HG03460 (cell line): ENCODE data around the gene ACOX3.
"Not testable (repeated sequence)": the region's sequence is repeated elsewhere in the genome, so short reads cannot be mapped to it uniquely, and the experiment has no call there.

ENCODE experiments used
- ATAC-seq: cut with Tn5 transposase; IDR thresholded peaks from one replicate; pipeline ENCODE4 v1.9.1; 2021; ENCODE audit not compliant: unreplicated experiment

Gene ACOX3

DNA sequence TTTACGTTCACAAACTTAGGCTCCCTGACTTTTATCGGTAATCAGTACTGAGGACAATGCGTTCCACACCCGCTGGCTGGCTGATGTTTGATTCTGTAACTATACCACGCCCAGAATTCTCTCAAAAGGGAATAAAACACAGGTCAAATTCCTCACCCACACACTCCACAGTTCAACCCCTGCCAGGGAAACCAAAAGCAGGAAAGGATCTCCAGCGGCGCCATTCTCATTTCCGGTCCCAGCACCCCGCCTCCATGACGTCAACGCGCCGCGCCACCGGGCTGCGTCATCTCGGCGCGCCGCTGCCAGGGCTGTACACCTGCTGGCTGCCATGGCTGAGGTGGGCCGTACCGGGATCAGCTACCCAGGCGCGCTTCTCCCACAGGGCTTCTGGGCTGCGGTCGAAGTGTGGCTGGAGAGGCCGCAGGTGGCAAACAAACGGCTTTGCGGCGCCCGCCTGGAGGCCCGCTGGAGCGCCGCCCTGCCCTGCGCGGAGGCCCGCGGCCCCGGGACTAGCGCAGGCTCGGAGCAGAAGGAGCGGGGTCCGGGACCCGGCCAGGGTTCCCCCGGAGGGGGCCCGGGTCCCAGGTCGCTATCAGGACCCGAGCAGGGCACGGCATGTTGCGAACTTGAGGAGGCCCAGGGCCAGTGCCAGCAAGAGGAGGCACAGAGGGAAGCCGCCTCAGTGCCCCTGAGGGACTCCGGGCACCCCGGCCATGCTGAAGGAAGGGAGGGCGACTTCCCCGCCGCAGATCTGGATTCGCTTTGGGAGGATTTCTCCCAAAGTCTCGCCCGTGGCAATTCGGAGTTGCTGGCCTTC, at the start of gene ACOX3, which contains the start of gene TRMT44:
Gene ACOX3, minus strand, starts transcription at position 232 of the 820 bp plus-strand sequence. CDS start 24,202 bp downstream, outside the sequence.
Gene TRMT44, plus strand, starts transcription at position 286 of the 820 bp plus-strand sequence. Its CDS starts 46 bp downstream, at position 332.
- ATAC-seq = peak; percentile 81

DNA sequence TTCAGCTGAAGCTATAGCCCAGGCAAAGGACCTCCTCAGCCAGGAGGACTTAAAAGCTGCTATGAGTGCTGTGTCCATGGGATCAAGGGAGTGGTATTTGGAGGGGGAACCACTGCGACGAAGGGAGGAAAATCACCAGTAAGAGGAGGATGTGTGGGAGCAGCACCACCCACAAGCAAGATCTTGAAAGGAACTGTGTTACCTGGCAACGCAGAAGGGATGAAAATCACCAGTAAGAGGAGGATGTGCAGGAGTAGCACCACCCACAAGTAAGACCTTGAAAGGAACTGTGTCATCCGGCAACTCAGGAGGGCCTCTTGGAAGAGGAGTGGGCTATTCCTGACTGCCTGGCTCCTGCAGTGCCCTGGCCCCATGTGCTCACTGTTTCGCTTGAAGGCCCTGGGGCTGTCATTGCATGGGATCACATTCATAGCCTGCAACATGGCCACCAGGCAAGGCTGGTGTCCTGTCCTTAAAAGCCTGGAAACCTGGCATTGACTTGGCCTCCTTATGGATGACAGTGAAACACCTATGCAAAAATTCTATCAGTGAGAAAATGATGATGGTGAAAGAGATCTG, 48.4 kb upstream of the ACOX3 start:
- no peak for ATAC-seq

DNA sequence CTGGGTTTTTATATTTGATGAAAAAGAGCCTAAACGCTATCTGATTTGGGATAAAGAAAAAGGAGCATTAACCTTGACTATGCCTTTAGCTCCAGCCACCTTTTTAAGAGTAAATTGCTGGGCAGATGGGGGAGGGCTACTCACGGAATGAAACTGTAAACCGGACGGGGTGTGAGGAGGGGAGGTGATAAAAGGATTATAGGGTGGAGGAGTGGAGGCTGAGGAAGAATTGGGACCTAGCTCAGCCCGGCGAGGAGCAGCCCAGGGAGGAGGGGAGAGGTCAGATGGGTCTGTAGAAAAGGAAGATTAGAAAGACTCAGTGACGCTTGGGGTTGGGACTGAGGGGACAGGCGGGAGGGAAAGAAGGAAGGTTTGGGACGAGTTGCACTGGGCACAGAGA, 46.1 kb upstream of the ACOX3 start:
- not testable (repeated sequence) for ATAC-seq

DNA sequence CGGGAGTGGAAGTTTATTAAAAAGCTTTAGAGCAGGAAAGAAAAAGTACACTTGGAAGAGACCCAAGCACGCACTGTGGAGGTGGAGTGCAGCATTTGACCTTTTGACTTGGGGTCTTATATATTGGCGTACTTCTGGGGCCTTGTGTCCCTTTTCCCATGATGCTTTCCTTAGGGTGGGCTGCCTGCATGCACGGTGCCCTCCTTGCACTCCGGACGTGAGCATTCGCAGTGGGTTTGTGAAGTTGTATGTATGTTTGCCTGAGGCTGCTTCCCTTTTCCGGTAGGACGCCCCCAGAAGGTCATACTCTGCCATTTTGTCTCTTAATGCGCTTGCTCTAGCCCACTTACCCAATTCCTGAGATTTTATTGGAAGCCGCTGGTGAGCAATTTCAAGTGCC, 39.7 kb upstream of the ACOX3 start:
- no peak for ATAC-seq

DNA sequence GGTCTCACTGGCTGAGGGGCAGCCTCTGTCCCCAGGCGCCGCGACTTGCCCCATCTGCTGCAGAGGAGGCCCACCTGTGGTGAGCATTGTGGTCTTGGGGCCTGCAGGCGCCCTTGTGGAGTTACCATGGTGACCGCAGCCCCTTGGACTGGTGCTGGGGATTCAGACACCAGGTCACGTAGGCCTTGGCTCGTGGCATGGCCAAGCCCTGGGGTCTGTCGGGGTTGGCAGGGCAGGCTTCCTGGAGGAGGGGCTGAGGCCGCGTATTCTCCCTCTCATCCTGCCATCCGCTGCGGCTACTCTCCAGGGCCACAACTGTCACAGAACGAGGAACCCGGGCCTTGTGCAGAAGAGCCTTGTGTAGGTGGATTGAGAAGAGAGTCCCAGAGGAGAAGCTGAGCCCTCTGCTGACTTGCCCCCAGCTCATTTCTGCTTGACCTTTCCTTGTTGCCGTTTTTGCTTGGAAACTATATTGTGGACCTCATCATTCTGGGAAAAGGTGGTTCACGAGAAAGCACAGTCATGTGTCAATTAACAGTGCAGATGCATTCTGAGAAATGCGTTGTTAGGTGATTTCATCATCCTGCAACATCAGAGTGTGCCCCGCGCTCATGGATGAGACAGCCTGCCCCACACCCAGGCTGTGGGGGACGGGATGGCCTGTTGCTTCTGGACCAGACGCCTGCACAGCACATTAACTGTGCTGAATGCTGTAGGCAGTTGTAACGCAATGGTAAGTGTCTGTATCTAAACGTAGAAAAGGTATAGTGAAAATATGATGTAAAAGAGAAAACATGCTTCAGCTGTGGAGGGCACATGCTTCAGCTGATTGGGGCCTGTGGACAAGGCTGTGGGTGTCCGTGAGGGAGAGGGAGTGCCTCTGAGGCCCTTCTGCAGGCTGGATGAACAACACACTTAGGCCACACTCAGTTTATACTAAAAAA, 38.5 kb upstream of the ACOX3 start:
- no peak for ATAC-seq

DNA sequence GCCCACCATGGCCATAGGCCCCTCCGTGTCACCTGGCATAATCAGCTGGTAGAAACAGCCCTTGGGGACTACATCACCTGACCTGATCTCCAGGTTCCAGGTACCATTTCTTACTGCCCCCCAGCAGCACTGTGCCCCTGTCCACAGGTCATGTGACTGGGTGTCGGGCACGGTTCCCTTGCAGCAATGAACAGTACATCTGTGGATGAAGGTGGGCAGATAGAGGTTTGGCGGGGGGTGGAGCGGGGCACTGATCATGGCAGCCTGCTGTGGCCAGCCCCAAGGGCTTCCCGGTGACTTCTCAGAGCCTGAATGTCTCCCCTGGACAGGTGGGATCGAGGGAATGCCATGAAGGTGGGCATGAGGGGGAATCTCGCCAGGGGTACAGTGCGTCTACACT, 37.8 kb upstream of the ACOX3 start:
- no peak for ATAC-seq

DNA sequence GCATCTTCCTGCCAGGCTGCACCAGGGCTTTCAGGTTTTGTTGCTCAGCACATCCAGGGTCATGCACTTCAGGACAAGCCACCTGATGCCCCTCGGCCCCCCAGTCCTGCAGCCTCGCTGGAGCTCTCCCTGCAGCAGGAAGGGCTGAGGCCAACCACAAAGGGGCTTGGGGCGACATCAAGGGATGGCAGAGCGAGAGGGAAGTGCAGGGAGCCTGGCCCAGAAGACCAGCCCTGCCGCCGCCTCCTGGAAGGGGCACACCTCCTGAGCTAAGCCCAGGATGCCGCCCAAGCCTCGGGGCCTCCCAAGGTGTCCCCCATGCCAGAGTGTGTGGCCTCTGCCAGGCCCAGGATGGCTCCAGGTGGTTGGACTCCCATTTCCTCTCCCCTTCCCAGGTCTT, 37.2 kb upstream of the ACOX3 start:
- ATAC-seq = no peak

DNA sequence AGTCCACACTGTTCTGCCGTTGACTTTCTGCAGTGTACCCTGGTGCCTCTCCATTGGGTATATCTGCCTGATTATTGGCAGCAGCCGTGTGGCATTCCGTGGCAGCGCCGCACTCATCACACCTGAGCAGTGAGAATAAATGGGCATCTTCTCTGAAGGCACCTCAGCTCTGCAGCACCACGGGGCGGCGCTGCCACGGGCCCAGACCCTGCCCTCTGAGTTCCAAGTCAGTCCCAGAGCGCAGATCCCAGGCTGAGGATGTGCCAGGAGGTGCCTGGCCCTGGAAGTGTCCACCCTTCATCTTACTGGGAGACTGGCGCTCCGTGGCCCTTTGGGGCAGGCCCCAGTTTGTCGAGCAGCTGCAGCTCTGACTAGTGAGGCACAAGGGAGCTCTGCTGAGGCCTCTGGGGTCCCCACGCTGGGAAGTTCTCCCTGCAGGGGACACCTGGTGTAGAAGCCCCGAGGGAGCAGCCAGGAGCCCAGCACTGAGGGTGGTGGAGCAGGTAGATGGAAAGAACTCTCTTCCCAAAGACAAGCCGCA, 36.6 kb upstream of the ACOX3 start:
- no peak for ATAC-seq

DNA sequence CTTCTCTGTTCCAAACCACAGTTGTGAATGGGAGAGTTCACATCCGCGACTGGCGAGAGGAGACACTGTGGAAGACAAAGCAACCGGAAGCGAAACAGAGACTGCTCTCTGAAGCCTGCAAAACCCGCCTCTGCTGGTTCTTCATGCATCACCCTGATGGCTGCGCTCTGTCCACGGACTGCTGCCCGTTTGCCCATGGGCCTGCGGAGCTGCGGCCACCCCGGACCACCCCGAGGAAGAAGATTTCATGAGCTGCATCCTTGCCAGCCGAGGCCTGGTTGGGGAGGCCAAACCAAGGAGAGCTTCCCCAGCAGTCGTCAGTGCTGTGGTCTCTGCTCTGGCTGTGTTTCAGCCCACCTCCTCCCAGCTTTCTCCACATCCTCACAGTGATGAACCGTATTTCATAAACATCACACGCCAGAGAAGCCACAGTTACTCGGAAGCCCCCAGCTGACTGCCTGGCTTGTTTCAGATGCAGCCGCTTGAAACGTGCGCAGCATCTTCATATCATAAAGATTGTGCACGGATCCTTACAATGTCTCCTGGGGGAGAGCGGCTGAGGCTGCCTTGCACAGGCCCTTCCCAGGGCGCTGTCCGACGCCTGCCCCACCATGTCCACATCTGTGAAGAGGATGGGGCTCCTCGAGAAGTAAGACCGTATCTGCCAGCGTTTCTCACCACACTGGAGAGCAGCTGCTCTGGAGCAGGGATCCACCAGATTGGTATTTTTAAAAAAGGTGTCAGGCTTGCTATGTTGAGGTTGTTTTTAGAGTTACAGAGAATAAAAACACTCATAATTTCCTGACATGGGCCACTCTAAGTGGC, 35.4 kb upstream of the ACOX3 start:
- ATAC-seq = no peak

DNA sequence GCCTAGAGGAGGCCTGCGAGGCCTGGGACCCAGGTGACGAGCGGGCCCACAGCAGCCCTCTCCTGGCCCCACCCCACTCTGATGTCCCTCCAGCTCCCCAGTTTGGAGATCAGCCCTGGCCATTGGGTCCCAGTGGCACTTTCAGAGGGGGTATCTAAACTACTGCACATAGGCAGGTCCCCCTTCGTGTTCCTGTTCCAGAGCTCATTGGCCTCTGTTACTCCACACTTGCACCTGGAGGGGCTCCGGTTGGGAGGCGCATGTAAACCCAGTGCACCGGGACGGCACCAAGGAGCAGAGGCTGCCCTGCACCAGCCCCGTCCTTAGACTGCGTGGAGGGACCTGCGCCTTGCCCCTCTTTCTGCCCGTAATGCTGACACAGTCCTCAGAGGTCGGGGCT, 34.3 kb upstream of the ACOX3 start:
- no peak for ATAC-seq

DNA sequence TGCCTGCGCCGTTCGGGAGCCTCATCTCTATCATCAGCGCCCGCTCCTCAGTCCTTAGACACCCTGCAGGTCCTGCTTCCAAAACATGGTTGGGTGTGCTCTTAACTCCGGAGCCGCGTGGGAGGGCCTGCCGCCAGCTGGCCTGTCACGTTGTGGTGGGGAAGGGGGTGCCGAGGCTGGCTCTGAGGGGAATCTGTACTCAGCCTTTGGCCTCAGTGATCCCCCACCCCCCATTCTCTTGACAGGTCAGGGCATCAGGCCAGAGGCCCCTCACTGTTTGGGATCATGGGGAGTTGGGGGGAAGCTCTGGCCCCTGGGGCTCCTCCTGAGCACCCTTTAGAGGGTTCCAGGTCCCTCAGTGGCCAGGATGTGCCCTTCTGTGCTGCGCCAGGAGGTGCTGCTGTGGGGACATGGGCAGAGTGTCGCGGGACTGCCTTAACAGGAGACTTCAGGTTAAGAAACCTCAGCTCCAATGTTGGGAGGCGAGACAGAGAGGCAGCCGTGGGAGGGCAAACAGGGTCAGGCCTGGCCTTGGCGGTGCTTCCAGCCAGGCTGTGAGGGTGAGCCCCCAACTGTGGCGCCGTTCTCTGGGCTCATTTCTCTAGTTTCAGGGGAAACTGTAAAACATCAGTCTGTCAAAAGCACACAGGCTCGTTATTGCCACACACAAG, 33.5 kb upstream of the ACOX3 start:
- no peak for ATAC-seq

DNA sequence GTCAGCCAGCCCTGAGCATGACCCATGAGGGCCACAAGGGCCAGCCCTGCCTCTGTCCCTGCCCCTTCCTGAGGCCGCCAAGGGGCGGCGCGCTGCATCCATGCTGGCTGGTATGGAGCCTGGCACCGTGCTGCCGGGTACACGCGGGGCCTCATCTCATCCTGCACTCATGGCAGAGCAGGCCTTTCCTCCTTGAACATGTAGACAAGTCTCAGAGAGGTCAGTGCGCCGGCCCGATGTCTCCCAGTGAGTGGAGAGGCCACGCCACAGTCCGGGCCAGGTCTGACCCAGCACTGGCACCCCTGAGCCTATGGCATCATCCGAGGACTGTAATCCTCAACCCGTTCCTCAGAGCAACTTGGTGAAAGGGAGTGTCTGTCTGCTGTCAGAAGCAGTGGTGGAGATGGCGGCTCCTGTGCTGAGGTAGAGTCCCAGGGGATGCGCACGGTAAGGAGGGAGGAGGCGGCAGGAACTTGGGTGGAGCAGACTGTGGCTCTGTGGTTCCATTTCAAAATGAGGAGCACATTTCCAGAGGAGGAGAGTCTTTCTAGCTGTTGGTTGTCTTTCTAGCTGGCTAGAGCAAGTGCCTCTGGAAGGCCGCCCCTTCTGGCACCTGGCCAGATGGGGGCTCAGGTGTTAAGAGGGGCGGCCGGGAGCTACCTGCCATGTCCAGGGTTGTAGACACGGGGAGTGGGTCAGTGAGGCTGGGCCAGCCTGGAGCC, 32.8 kb upstream of the ACOX3 start:
- ATAC-seq = no peak

DNA sequence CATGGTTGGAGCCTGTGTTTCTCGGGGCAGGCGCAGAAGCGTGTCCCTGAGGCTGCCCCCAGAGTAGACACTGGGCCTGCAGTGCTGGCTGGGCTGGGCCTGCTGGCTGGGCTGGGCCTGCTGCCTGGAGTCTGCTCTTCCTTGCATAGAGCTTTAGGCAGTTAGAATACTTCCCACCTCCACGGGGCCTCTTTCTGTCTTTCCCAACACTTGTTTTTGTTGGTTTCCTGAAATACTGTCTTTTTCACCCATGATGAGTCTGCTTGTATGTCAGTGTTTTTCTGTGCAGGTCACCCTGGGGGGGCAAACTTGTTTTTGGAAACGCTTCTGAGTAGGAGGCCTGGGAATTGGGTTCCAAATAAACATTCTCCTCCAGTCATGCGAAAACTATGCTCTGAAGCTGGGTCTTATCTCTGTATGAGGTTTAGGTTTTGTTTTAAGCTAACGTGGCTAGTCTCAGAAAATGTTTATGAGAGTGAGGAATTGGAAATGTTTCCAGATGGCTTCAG, 32.2 kb upstream of the ACOX3 start:
- no peak for ATAC-seq

DNA sequence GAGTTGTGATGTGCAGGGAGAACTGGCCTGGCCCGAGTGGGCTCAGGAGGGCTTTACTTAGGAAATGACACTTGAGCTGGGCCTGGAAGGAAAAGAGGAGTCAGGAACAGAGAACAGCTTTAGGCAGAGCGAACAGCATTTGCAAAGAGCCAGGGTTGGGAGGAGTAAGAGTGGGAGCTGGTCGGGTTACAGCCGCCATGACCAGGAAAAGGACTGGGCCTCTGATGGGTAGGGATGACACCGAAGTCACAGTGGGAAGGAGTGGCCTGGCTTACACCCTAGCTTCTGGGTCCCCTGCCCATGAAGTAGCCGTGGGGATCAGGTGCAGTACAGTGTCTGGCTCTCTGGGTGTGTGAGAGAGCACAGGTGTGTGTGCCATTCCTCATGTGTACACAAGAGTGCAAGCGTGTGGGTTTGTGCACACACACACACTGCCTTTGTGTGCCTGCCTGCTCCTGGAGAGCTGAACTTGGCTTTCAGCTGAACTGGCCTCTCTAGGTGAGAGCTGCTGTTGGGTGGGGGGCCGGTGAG, 31.7 kb upstream of the ACOX3 start:
- ATAC-seq = no peak

DNA sequence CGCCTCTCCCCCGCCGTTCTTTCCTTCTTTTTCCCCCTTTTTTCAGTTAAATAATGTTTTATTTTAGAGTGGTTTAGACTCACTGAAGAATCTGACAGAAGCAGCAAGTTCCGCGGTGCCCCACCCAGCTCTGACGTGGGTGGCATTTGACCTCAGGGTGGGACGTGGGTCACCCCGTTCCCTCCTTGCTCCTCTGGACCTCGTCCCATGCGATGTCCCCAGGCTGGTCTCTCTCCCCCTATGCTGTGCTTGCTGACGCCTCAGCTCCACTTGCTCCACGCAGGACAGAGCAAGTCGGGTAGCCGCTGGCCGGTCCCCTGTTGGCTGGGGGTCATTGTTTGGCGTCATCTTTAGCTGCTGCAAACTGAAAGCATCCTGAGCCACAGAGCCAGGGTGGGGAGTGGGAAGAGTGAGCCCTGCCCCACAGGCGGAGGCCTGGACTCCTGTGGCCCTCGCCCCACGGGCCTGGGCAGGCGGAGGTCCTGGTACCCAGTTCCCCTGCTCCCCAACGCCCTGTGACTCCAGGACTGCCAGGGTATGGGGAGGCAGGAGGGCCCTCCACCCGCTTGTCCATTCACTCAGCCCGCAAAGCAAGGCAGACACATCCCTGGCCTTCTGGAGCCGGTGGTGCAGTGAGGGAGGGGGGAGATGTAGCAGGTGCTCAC, 30.8 kb upstream of the ACOX3 start:
- no peak for ATAC-seq

DNA sequence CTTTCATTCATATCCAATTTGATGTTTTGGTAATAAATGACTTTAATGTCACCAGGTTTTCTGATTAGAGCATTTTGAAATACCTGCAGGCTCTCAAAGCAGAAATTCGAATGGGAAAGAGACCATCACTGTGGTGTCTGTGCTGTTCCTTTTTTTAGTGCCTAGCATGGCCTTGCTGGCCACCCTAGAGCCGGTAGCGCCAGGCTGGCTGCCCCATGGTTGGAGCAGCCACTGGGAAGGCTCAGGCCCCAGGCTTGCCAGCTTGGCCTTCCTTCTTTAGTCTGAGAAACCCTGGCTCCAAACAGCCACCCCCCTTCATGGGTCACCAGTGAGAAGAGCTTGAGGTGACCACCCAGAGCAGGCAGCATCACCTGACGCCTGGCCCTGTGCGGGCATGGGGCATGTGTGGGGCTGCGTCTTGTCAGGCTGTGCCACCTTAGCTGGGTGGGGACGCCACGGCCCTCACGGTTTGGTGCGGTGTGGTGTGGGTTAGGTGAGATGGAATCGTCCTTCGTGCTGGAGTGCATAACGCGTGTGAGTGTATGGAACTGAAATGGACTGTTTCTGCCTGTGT, 30.0 kb upstream of the ACOX3 start:
- no peak for ATAC-seq

DNA sequence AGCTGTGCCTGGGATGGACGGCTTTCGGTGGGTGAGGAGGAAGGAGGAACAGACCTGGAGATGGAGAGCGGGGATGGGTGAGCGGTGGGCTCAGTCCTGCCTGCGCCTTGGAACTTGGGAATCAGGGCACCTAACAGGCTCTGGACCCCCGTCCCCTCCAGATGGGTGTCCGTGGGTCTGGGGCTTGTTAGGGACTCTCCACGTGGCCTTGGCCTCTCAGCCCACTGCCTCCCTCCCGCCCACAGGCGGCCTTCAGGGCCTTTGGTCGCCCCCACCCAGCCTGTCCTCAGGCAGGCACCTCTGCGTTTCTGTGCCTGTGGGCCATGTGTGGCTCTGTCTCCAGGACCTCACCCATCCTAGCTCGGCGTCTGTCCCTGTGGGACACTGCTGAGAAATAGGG, 29.0 kb upstream of the ACOX3 start:
- ATAC-seq = no peak
